GM23248 (cell line): ENCODE data around the gene CCDC80. TPM values are rescaled to one million over a fixed set of nuclear protein-coding genes. Genes with fewer than 3 reads are reported as not detected.

Experiments
- DNase-seq: peaks from one replicate; pipeline ENCODE4 v3.0.0-alpha.2; 2015
- H2AFZ ChIP-seq: fragments of 200-600 bp; sonication (generic); 2 replicates; pipeline ENCODE4 v1.6.1; 2016; ENCODE audit warnings: antibody characterized with exemption
- H3F3A ChIP-seq: fragments of 200-600 bp; sonication (generic); 2 replicates; pipeline ENCODE4 v1.6.1; 2016; ENCODE audit warnings: mild to moderate bottlenecking, antibody characterized with exemption, mixed run types; ENCODE audit not compliant: insufficient read depth
- H3K27ac ChIP-seq: fragments of 200-600 bp; sonication (generic); 2 replicates; pipeline ENCODE4 v1.5.1; 2016; ENCODE audit warnings: mild to moderate bottlenecking
- H3K27me3 ChIP-seq: fragments of 200-600 bp; sonication (generic); replicated peaks from 2 replicates; pipeline ENCODE4 v1.6.1; 2016; ENCODE audit warnings: mild to moderate bottlenecking; ENCODE audit not compliant: insufficient read depth
- H3K36me3 ChIP-seq: fragments of 200-600 bp; sonication (generic); 2 replicates; pipeline ENCODE4 v1.6.1; 2016; ENCODE audit warnings: low read depth, mild to moderate bottlenecking
- H3K4me1 ChIP-seq: fragments of 200-600 bp; sonication (generic); 2 replicates; pipeline ENCODE4 v1.6.1; 2016; ENCODE audit warnings: mild to moderate bottlenecking; ENCODE audit not compliant: insufficient read depth
- H3K4me2 ChIP-seq: fragments of 200-600 bp; sonication (generic); one replicate; pipeline ENCODE4 v1.6.1; 2016; ENCODE audit warnings: mild to moderate bottlenecking; ENCODE audit not compliant: unreplicated experiment
- H3K4me3 ChIP-seq: fragments of 200-600 bp; sonication (generic); 2 replicates; pipeline ENCODE4 v1.5.1; 2016; ENCODE audit warnings: mild to moderate bottlenecking
- H3K79me2 ChIP-seq: fragments of 200-600 bp; sonication (generic); 2 replicates; pipeline ENCODE4 v1.6.1; 2016; ENCODE audit warnings: mild to moderate bottlenecking; ENCODE audit not compliant: insufficient read depth
- H3K9ac ChIP-seq: fragments of 200-600 bp; sonication (generic); 2 replicates; pipeline ENCODE4 v1.6.1; 2016; ENCODE audit warnings: mild to moderate bottlenecking
- H3K9me2 ChIP-seq: fragments of 200-600 bp; sonication (generic); 2 replicates; pipeline ENCODE4 v1.6.1; 2016; ENCODE audit warnings: mixed run types, mild to moderate bottlenecking, moderate library complexity; ENCODE audit not compliant: insufficient read depth
- H3K9me3 ChIP-seq: fragments of 200-600 bp; sonication (generic); one replicate; pipeline ENCODE4 v1.6.1; 2017; ENCODE audit warnings: low read depth
- H4K20me1 ChIP-seq: fragments of 200-600 bp; sonication (generic); 2 replicates; pipeline ENCODE4 v1.6.0; 2016; ENCODE audit not compliant: insufficient read depth
- EZH2 ChIP-seq: fragments of 200-600 bp; sonication (generic); IDR thresholded peaks from 2 replicates; pipeline ENCODE4 v1.6.1; 2018; ENCODE audit warnings: antibody characterized with exemption, mild to moderate bottlenecking; ENCODE audit not compliant: insufficient read depth, poor library complexity, severe bottlenecking
- EZH2phosphoT487 ChIP-seq: fragments of 200-600 bp; sonication (generic); IDR thresholded peaks from 2 replicates; pipeline ENCODE4 v1.6.1; 2018; ENCODE audit warnings: antibody characterized with exemption, moderate library complexity, mild to moderate bottlenecking, low read depth; ENCODE audit not compliant: insufficient read depth
- WGBS, 2 experiments: methylation state at CpG; one replicate each; pipeline ENCODE4 v1.1.6; 2015 to 2017; ENCODE audit warnings: low lambda C conversion rate in 2 of 2, low coverage in 1 of 2; ENCODE audit errors: missing lambda C conversion rate in 2 of 2; 5-methylcytosine and 5-hydroxymethylcytosine counted together
- in situ Hi-C: fragments of 300-500 bp; cut with MboI; formaldehyde crosslinking; loops from 2 replicates; pipeline ENCODE4 v1.15.0; 2020
- polyA plus RNA-seq: library from polyadenylated mRNA; unstranded; fragments of >200 nt; fragmentation: Nextera tagmentation; extraction: Ambion mirVana; gene quantifications from 2 replicates; pipeline ENCODE4 v1.2.1, GENCODE V29; 2016
- total RNA-seq: library from RNA; depleted of rRNA; stranded (reverse); fragments of >200 nt; shearing (Covaris generic); gene quantifications from 2 replicates; pipeline ENCODE4 v1.2.3, GENCODE V29; 2014; rRNA removed

CCDC80 gene
- total and polyA plus RNA-seq, 2 experiments from 2014 or later: 1,238 to 2,200 TPM

- peak; percentile 5 for DNase-seq
Observed at GRCh38 chr3:112550859-112551258, 90.1 kb downstream of the CCDC80 start.

More at GRCh38 chr3:112550859-112551258, 90.1 kb downstream of the CCDC80 start:
- Histone ChIP-seq H3K4me2 (no peak overlapping the region), H4K20me1 (no peaks in the 10 kb centered on the region), H3F3A (no peaks in the 10 kb centered on the region), H3K36me3 (peaks cover 13% of the 10 kb centered on the region), H3K27ac (no peak overlapping the region), H3K9me3 (no peaks in the 10 kb centered on the region), H2AFZ (no peak overlapping the region), H3K27me3 (no peaks in the 10 kb centered on the region), H3K9ac (no peak overlapping the region), H3K4me3 (no peak overlapping the region), H3K9me2 (no peaks in the 10 kb centered on the region), H3K4me1 (peaks cover 12% of the 10 kb centered on the region), H3K79me2 (peaks cover 90% of the 10 kb centered on the region)
- TF ChIP-seq EZH2: no peak
- no peak for TF ChIP-seq EZH2phosphoT487
- WGBS, 2 experiments: 0 to 8% methylated on average over 1 of the region's 1 CpG
- in situ Hi-C loops: no loop called here

Other genes starting within 250 kb of the CCDC80 start
- gene BTLA, start 141.7 kb downstream of the CCDC80 start, total RNA-seq: not detected in 2 replicates
- gene BTLA, start 141.7 kb downstream of the CCDC80 start, polyA plus RNA-seq: 0.38 TPM in 1 of 2 replicates, not detected in the other
- 44.0 and 58.6 TPM in 2 replicates for gene ATG3, start 79.2 kb downstream of the CCDC80 start, total RNA-seq
- gene ATG3, start 79.2 kb downstream of the CCDC80 start, polyA plus RNA-seq: 69.8 and 70.6 TPM in 2 replicates
- 53.0 and 56.4 TPM in 2 replicates for gene SLC35A5, start 79.1 kb downstream of the CCDC80 start, total RNA-seq
- 48.5 and 48.6 TPM in 2 replicates for gene SLC35A5, start 79.1 kb downstream of the CCDC80 start, polyA plus RNA-seq
- not detected in 2 replicates for gene CD200R1L, start 205.7 kb upstream of the CCDC80 start, total RNA-seq
- gene CD200R1L, start 205.7 kb upstream of the CCDC80 start, polyA plus RNA-seq: not detected in 2 replicates